ENCODE results near the gene COMMD2. TPM values are rescaled to one million over a fixed set of nuclear protein-coding genes. Genes with fewer than 3 reads are reported as not detected.
A peak's percentile ranks its signal among the peaks of the same experiment; 100 is the strongest.

COMMD2 gene
- total RNA-seq, 1 experiment from 2014 or later, result 64.9 TPM

GRCh38 chr3:149751551-149751950 is 738 bp downstream of the COMMD2 start:
- no peak overlapping the region for H2AFZ ChIP-seq (ENCODE audit: low read length)
- WGBS (ENCODE audit: extremely low coverage, insufficient read length, low lambda C conversion rate), result no CpG with 5 or more reads among the region's 4 CpGs

More at GRCh38 chr3:149751551-149751950, 738 bp downstream of the COMMD2 start:
- no peak for DNase-seq
- Mint-ChIP-seq H3K27me3 (ENCODE audit: low read depth) (no peaks in the 10 kb centered on the region), H3K36me3 (ENCODE audit: insufficient read depth in 1 of 3, low read depth in 3 of 3) (peaks cover 6 to 41% (median 37%) of the 10 kb centered on the region in 3 experiments; a peak in 6 of 7 replicates), H3K4me3 (peak overlapping the region; percentile 98 to 99), H3K27ac (no peak overlapping the region), H3K9me3 (no peaks in the 10 kb centered on the region), H3K4me1 (peaks cover 4 to 6% of the 10 kb centered on the region in 2 experiments)
- Histone ChIP-seq H4K20me1 (ENCODE audit: control insufficient read depth, insufficient read depth, insufficient read length) (no peaks in the 10 kb centered on the region), H3K79me2 (ENCODE audit: insufficient read depth, low read length) (0 out of 2 replicates have a peak, but pooled peaks cover 1% of the 10 kb centered on the region), H3K9ac (ENCODE audit: extremely low read depth, insufficient read length, low read length) (peak overlapping the region; percentile 89), H3K4me2 (ENCODE audit: insufficient read depth, insufficient read length, low read length) (peak overlapping the region; percentile 94), H3K4me1 (ENCODE audit: insufficient read depth, low read length) (no peaks in the 10 kb centered on the region), H2BK12ac (ENCODE audit: insufficient read length, low read depth, low read length) (no peak overlapping the region), H3K23ac (ENCODE audit: insufficient read length, low read depth, low read length) (no peak overlapping the region), H3K79me1 (ENCODE audit: insufficient read depth, low read depth, low read length, poor library complexity, severe bottlenecking) (no peaks in the 10 kb centered on the region), H2BK120ac (ENCODE audit: low read depth, low read length, poor library complexity, severe bottlenecking) (no peak overlapping the region), H3K23me2 (ENCODE audit: insufficient read length, low read depth, low read length, poor library complexity, severe bottlenecking) (peaks cover 4% of the 10 kb centered on the region), H3K56ac (ENCODE audit: insufficient read length, low read depth, low read length) (no peak overlapping the region), H3K27ac (ENCODE audit: insufficient read length, low read depth, low read length) (no peak overlapping the region), H4K5ac (ENCODE audit: insufficient read length, low read depth, low read length) (no peak overlapping the region), H2BK5ac (ENCODE audit: insufficient read length, low read length) (no peak overlapping the region), H3K18ac (ENCODE audit: insufficient read length, low read depth, low read length) (no peak overlapping the region), H3T11ph (ENCODE audit: low read length) (no peak overlapping the region), H3K27me3 (ENCODE audit: insufficient read depth, low read length) (no peaks in the 10 kb centered on the region), H4K8ac (replicated peaks; ENCODE audit: insufficient read length, low read depth, low read length) (no peak overlapping the region), H3K14ac (ENCODE audit: insufficient read depth, low read length) (no peak overlapping the region), H2AK5ac (ENCODE audit: insufficient read length, low read length) (no peak overlapping the region), H2BK20ac (ENCODE audit: low read depth, low read length, poor library complexity, severe bottlenecking) (no peak overlapping the region), H3K9me3 (ENCODE audit: control insufficient read depth, low read depth, low read length) (no peaks in the 10 kb centered on the region), H2BK15ac (ENCODE audit: low read depth, low read length) (no peak overlapping the region), H4K91ac (ENCODE audit: insufficient read length, low read depth, low read length) (no peak overlapping the region), H3K4ac (ENCODE audit: low read depth, low read length) (no peak overlapping the region)
- TF ChIP-seq CTCF (conservative IDR thresholded peaks at IDR 0.05), result no peak
